ENCODE results near the gene TNRC18.
A peak's percentile ranks its signal among the peaks of the same experiment; 100 is the strongest.

DNA sequence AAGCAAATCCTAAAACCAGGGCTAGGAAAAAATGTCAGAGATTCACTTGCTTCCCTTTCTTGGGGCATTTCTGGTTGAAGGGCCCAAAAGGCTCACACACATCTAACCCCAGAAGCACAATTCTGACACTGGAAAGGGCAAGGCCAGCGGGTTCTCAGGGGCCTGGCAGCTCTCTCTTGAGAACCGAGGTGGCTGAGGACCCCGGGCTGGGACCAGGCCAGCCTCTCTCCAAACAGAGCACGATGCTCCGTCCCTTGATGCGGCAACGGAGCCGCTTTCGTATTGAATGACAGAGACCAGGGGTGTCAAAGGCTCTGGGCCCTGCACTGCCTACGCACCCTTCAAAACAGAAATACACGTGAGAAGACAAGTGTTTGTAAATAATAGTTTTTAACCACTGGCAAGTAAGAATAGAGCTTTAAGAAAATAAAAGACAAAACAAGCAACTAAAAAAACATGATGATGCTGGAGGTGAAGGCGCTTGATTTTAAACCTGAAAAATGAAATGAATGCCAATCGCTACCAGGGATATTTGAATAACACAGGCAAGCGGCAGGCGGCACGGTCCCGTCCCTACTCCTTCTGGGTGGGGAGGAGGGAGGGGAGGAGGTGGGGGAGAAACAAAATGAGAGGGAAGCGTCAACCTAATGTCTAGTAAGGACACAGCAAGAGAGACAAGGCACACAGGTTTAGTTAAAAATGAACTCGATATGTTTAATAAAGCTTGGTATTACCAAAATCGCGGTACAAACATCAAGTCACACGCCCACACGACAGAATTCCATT lies 72.8 kb downstream of the TNRC18 start:
- TF ChIP-seq JUN (IDR thresholded peaks at IDR 0.05; ENCODE audit: low read depth, low read length) (no peak), CTCF (IDR thresholded peaks at IDR 0.05; ENCODE audit: control extremely low read depth in 1 of 3, insufficient read depth in 1 of 3, low read depth in 1 of 3, low read length in 3 of 3) (no peak), EP300 (IDR thresholded peaks at IDR 0.05; ENCODE audit: borderline replicate concordance in 1 of 2, low read depth in 2 of 2, low read length in 2 of 2) (no peak), SIN3A (conservative IDR thresholded peaks at IDR 0.05 in 1 of 2, IDR thresholded peaks at IDR 0.05 in 1 of 2; ENCODE audit: low read depth in 1 of 2, low read length in 2 of 2) (peak; percentile 44 to 68; a peak in 2 of 4 replicates), POLR2AphosphoS5 (IDR thresholded peaks at IDR 0.05; ENCODE audit: low read depth, low read length) (no peak), CHD2 (IDR thresholded peaks at IDR 0.05; ENCODE audit: low read length) (no peak)
